Ishikawa (cell line): ENCODE results near the gene DPP4.

Experiments used
- CEBPB ChIP-seq: IDR thresholded peaks from 2 replicates; pipeline ENCODE4 v1.6.1; 2012
- CREB1 ChIP-seq: IDR thresholded peaks from 2 replicates; pipeline ENCODE4 v1.6.1; 2012; ENCODE audit warnings: low read depth
- EGR1 ChIP-seq: IDR thresholded peaks from 2 replicates; pipeline ENCODE4 v1.6.1; 2012
- EP300 ChIP-seq: IDR thresholded peaks from 2 replicates; pipeline ENCODE4 v1.6.1; 2012; ENCODE audit warnings: borderline replicate concordance
- FOXM1 ChIP-seq: IDR thresholded peaks from 2 replicates; pipeline ENCODE4 v1.6.1; 2012; ENCODE audit warnings: low read depth, borderline replicate concordance
- MAX ChIP-seq: IDR thresholded peaks from 2 replicates; pipeline ENCODE4 v1.6.1; 2012
- RAD21 ChIP-seq: IDR thresholded peaks from 2 replicates; pipeline ENCODE4 v1.6.1; 2012; ENCODE audit warnings: low read depth
- REST ChIP-seq: IDR thresholded peaks from 2 replicates; pipeline ENCODE4 v1.6.1; 2012; ENCODE audit warnings: low read depth, mild to moderate bottlenecking
- TAF1 ChIP-seq: IDR thresholded peaks from 2 replicates; pipeline ENCODE4 v1.6.1; 2012; ENCODE audit warnings: low read depth, mild to moderate bottlenecking
- TEAD4 ChIP-seq: IDR thresholded peaks from 2 replicates; pipeline ENCODE4 v1.6.1; 2012
- ZBTB7A ChIP-seq: IDR thresholded peaks from 2 replicates; pipeline ENCODE4 v1.6.1; 2012; ENCODE audit warnings: low read depth

- TF ChIP-seq ZBTB7A: no peak
- TF ChIP-seq EGR1: no peak
- TF ChIP-seq MAX: no peak
- no peak for TF ChIP-seq RAD21
- TF ChIP-seq EP300: no peak
- TF ChIP-seq CREB1: no peak
- no peak for TF ChIP-seq FOXM1
- no peak for TF ChIP-seq REST
- no peak for TF ChIP-seq TAF1
- TF ChIP-seq CEBPB: no peak
- TF ChIP-seq TEAD4: no peak
Measured at GRCh38 chr2:162014751-162015150, 59.3 kb downstream of the DPP4 start.
